RWPE1 (cell line): ENCODE results near the gene DUOXA2.

ENCODE experiments used
- CTCF ChIA-PET: fragments of 350-600 bp; sonication (Branson Sonifier 250); formaldehyde crosslinking; extraction: SDS; loops from one replicate; lab custom pipeline; 2021; lab: Yijun Ruan, JAX
- POLR2A ChIA-PET: fragments of 400-600 bp; formaldehyde crosslinking; extraction: SDS; loops from one replicate; lab custom pipeline; 2020; ENCODE audit warnings: antibody characterized with exemption; ENCODE audit not compliant: low non-redundant PET; lab: Yijun Ruan, JAX
- DNase-seq: peaks from one replicate; pipeline ENCODE4 v3.0.0; 2012; ENCODE audit warnings: low spot score
- H3K27ac ChIP-seq: fragments of 450-650 bp; 2 replicates; pipeline ENCODE4 v1.5.1; 2017
- CTCF ChIP-seq: fragments of 450-650 bp; conservative IDR thresholded peaks from 2 replicates; pipeline ENCODE4 v1.5.1; 2017; ENCODE audit warnings: low read depth, mild to moderate bottlenecking

The DUOXA2 gene

DNA sequence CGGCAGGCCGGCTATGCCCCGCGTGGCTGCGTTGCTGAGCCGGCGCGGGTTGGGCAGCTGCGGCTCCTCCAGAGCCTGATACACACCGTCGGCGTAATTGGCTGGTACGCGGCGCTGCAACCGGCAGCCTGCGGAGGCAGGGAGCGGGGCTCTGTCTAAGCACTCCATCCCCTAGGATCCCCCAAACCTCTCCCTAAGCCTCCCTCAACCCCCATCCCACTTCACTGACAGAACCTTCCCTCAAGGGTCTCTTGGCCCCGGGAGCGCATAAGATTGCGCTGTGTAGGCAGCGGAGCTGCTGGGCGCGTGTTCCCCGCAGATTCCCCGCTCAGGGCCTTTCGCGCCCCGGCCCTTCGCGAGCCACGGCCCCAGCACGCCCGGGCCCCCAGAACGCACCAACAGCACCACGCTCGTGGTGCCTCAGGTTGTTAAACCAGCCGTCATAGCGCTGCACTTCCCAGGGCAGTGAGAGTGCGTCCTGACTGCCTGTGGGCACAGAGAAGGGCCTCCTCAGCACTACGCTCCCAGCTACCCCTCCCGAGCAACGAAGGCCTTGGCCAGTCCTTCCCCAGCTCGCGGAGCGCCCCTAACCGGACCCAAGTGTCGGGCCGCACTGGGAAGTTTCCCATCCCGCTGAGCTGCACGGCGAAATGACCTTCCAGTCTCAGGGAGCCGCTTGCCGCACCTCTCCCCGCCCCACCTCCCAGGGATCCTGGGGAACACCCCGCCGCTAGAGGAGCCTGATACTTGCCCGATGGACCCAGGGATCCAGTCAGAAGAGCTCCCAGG is 1.3 kb upstream of the DUOXA2 start:
- CTCF ChIA-PET: interaction anchor here (1.1 kb wide), 1 partner anchor 14 kb away, joined by 3 read pairs; no protein-coding TSS in a partner anchor
- POLR2A ChIA-PET: no interaction called here
- DNase-seq: no peak
- H3K27ac ChIP-seq: no peak overlapping the region
- TF ChIP-seq CTCF: no peak

GRCh38 chr15:45113380-45113990 is 641 bp upstream of the DUOXA2 start:
- H3K27ac ChIP-seq: no peak overlapping the region
- TF ChIP-seq CTCF: no peak
- POLR2A ChIA-PET: no interaction called here
- CTCF ChIA-PET: interaction anchor here (1.1 kb wide), 1 partner anchor 13 kb away, joined by 3 read pairs; no protein-coding TSS in a partner anchor
- DNase-seq: no peak

DNA sequence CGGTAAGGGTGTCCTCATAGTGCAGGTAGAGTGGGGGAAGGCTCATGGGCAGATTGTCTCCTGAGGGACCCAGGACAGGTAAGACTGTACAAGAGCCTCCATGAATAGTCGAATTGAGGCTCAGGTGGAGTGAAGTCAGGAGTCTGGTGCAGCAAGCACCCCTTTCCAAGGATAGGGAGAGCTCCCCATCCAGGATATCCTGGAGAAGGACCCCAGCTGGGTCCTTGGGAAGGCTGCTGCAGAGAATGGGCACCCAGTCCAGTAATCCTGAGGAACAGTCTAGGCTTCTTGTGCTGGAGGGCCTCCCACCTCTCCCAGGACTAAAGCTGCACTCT is 592 bp downstream of the DUOXA2 start:
- no peak for TF ChIP-seq CTCF
- POLR2A ChIA-PET: no interaction called here
- CTCF ChIA-PET: interaction anchor here (0.5 to 0.6 kb wide), 4 partner anchors 23 to 401 kb away, joined by 3 to 8 read pairs (median 3); no protein-coding TSS in a partner anchor
- no peak for DNase-seq
- no peak overlapping the region for H3K27ac ChIP-seq

DNA sequence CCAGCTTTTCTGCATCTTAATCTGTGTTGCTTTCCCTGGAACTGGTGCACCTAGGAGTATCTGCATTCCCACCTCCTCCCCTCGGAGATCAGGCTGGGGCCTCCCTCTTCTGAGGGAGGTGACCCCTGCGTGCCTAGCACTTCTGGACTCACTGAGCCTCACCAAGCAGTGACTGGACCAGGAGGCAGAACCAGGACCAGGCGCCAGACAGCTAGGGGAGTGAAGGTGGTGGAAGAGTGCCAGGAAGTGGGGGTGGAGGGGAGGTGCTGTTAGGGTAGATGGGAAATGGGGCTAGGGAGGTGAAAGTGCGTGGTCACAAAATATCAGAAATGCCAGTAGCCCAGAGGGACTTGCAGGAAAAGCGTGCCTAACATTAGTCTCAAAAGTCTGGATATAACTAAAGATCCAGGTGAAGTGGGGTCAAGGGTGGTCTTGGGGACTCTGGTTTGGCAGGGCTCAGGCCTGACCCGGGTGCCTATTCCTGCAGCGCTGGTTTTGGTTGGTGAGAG is 1.2 kb downstream of the DUOXA2 start:
- POLR2A ChIA-PET: no interaction called here

GRCh38 chr15:45116006-45116481 is 1.9 kb downstream of the DUOXA2 start:
- no peak for DNase-seq
- no peak for TF ChIP-seq CTCF
- ChIA-PET CTCF (interaction anchor here (1.0 kb wide), 1 partner anchor 19 kb away, joined by 4 read pairs; no protein-coding TSS in a partner anchor), POLR2A (no interaction called here)
- no peak overlapping the region for H3K27ac ChIP-seq

More for the DNA sequence above, 1.2 kb downstream of the DUOXA2 start:
- DNase-seq: no peak
- H3K27ac ChIP-seq: no peak overlapping the region
- no peak for TF ChIP-seq CTCF
- CTCF ChIA-PET: interaction anchor here (0.5 kb wide), 1 partner anchor 252 kb away, joined by 3 read pairs; no protein-coding TSS in a partner anchor
